ENCODE measurements around the gene NCAM1.

NCAM1 gene

GRCh38 chr11:113222241-113222640, 261.0 kb downstream of the NCAM1 start:
- no peak for DNase-seq

- no peak for DNase-seq
Observed at GRCh38 chr11:113234888-113235287, 273.7 kb downstream of the NCAM1 start.

GRCh38 chr11:113237261-113237660, 276.0 kb downstream of the NCAM1 start:
- DNase-seq, result no peak

- DNase-seq, result no peak
Observed at GRCh38 chr11:113238721-113239120, 277.5 kb downstream of the NCAM1 start.

- no peak for DNase-seq
Observed at GRCh38 chr11:113240389-113240788, 279.2 kb downstream of the NCAM1 start.

- DNase-seq, result no peak
Observed at GRCh38 chr11:113240790-113241635, 279.8 kb downstream of the NCAM1 start.

- no peak for DNase-seq
Observed at GRCh38 chr11:113241636-113242054, 280.4 kb downstream of the NCAM1 start.

GRCh38 chr11:113242060-113242459, 280.8 kb downstream of the NCAM1 start:
- no peak for DNase-seq

- no peak for DNase-seq
Observed at GRCh38 chr11:113242767-113243397, 281.7 kb downstream of the NCAM1 start.

- no peak for DNase-seq
Observed at GRCh38 chr11:113243696-113244095, 282.5 kb downstream of the NCAM1 start.

GRCh38 chr11:113245216-113245615, 284.0 kb downstream of the NCAM1 start:
- no peak for DNase-seq

GRCh38 chr11:113247221-113247620, 286.0 kb downstream of the NCAM1 start:
- DNase-seq, result no peak

- DNase-seq, result no peak
Observed at GRCh38 chr11:113247966-113248365, 286.7 kb downstream of the NCAM1 start.

- DNase-seq, result no peak
Observed at GRCh38 chr11:113248702-113249490, 287.7 kb downstream of the NCAM1 start.

GRCh38 chr11:113249491-113249763, 288.2 kb downstream of the NCAM1 start:
- no peak for DNase-seq

GRCh38 chr11:113249786-113250185, 288.6 kb downstream of the NCAM1 start:
- no peak for DNase-seq

- DNase-seq, result no peak
Observed at GRCh38 chr11:113251281-113251680, 290.1 kb downstream of the NCAM1 start.

GRCh38 chr11:113253406-113253805, 292.2 kb downstream of the NCAM1 start:
- no peak for DNase-seq

- DNase-seq, result no peak
Observed at GRCh38 chr11:113255096-113255495, 293.9 kb downstream of the NCAM1 start.

- DNase-seq, result no peak
Observed at GRCh38 chr11:113255741-113256140, 294.5 kb downstream of the NCAM1 start.

GRCh38 chr11:113256431-113257202, 295.4 kb downstream of the NCAM1 start:
- no peak for DNase-seq

GRCh38 chr11:113260096-113260425, 298.8 kb downstream of the NCAM1 start:
- no peak for DNase-seq

GRCh38 chr11:113260541-113260940, 299.3 kb downstream of the NCAM1 start:
- no peak for DNase-seq

All from bone marrow (tissue), 2 donors.